Aorta (tissue), 5 donors: ENCODE data around the gene CLEC11A. TPM values are rescaled to one million over a fixed set of nuclear protein-coding genes. Genes with fewer than 3 reads are reported as not detected.

Experiments used
- ATAC-seq: fragments of 200-7000 bp; cut with Tn5 transposase; one replicate; pipeline ENCODE4 v1.9.1; 2022; ENCODE audit warnings: moderate library complexity; ENCODE audit not compliant: low FRiP score
- DNase-seq, 2 donors: peaks; one replicate each; pipeline ENCODE4 v3.0.0-alpha.2; 2020
- H3K27ac ChIP-seq, 2 donors: one replicate each; pipeline ENCODE4 v1.5.1; 2013; ENCODE audit warnings: low read length in 2 of 2, mild to moderate bottlenecking in 2 of 2, moderate library complexity in 2 of 2, control low read depth in 1 of 2, inconsistent platforms in 1 of 2, low read depth in 1 of 2
- H3K27me3 ChIP-seq, 2 donors: one replicate each; pipeline ENCODE4 v1.6.1; 2013; ENCODE audit warnings: control low read depth in 1 of 2, low read length in 1 of 2, mild to moderate bottlenecking in 1 of 2, moderate library complexity in 1 of 2; ENCODE audit not compliant: insufficient read depth in 2 of 2, control insufficient read depth in 1 of 2
- H3K36me3 ChIP-seq, 2 donors: one replicate each; pipeline ENCODE4 v1.6.1; 2013; ENCODE audit warnings: control low read depth in 1 of 2, low read length in 1 of 2, mild to moderate bottlenecking in 1 of 2; ENCODE audit not compliant: insufficient read depth in 2 of 2, control insufficient read depth in 1 of 2
- H3K4me1 ChIP-seq, 2 donors: one replicate each; pipeline ENCODE4 v1.6.1; 2013; ENCODE audit warnings: low read length in 2 of 2, control low read depth in 1 of 2, mild to moderate bottlenecking in 1 of 2, moderate library complexity in 1 of 2; ENCODE audit not compliant: insufficient read depth in 2 of 2, control insufficient read depth in 1 of 2
- H3K4me3 ChIP-seq, 2 donors: one replicate each; pipeline ENCODE4 v1.5.1; 2013; ENCODE audit warnings: low read length in 2 of 2, control low read depth in 1 of 2, mild to moderate bottlenecking in 1 of 2
- H3K9me3 ChIP-seq: one replicate; pipeline ENCODE4 v1.6.1; 2013; ENCODE audit warnings: mild to moderate bottlenecking, low read length; ENCODE audit not compliant: control insufficient read depth
- WGBS, 2 donors: extraction: QIAGEN DNeasy Blood & Tissue Kit; methylation state at CpG; one replicate each; pipeline ENCODE4 v1.1.7; 2013; 5-methylcytosine and 5-hydroxymethylcytosine counted together
- intact Hi-C, 2 donors: fragments of 100-400 bp; cut with DNase I; formaldehyde crosslinking; loops; one replicate each; pipeline versions ENCODE4 v1.14.2 to v1.15.0; 2022
- polyA plus RNA-seq, 2 donors: library from polyadenylated mRNA; stranded (reverse); fragments of 200-250 nt; gene quantifications; one replicate each; pipeline ENCODE4 v1.2.3, GENCODE V29; 2013
- total RNA-seq, 2 donors: library from RNA; stranded (reverse); fragmentation: NEBNext Ultra II Directional; extraction: Animal tissue kit (Norgen Biotek cat#: 25700); gene quantifications; one replicate each; pipeline ENCODE4 v1.2.1, GENCODE V29; 2021
- donor health status: healthy with polysubstance abuse.
- donor health status: Bipolar disorder and iron deficiency.
- donor health status: DM: no; HTN: no; CAD: no.
- donor health status: DM: no; HTN: no; CAD: no.
- donor health status: DM: yes; HTN: yes; CAD: no.

The CLEC11A gene
- total and polyA plus RNA-seq, 4 donors: 2.0 to 28.7 (median 13.0) TPM

- DNase-seq (no peak), ATAC-seq (no peak)
- no peaks in the 10 kb centered on the region for H3K36me3 ChIP-seq
- 85 to 91% methylated on average over 9 of the region's 9 CpGs for WGBS, 2 donors
- no peaks in the 10 kb centered on the region for H3K27me3 ChIP-seq
- no peak overlapping the region for H3K4me3 ChIP-seq
- intact Hi-C loops: no loop called here
- no peak overlapping the region for H3K27ac ChIP-seq
- no peaks in the 10 kb centered on the region for H3K4me1 ChIP-seq
- H3K9me3 ChIP-seq: no peaks in the 10 kb centered on the region
Observed at GRCh38 chr19:50711805-50712204, 11.4 kb upstream of the CLEC11A start.

GRCh38 chr19:50712833-50713232 lies 10.3 kb upstream of the CLEC11A start:
- no peak overlapping the region for H3K27ac ChIP-seq
- 89 to 90% methylated on average over 6 of the region's 6 CpGs for WGBS, 2 donors
- no peaks in the 10 kb centered on the region for H3K36me3 ChIP-seq
- no peak for DNase-seq
- H3K4me3 ChIP-seq: no peak overlapping the region
- ATAC-seq: no peak
- intact Hi-C loops: no loop called here
- no peaks in the 10 kb centered on the region for H3K4me1 ChIP-seq
- no peaks in the 10 kb centered on the region for H3K27me3 ChIP-seq
- no peaks in the 10 kb centered on the region for H3K9me3 ChIP-seq

- no peaks in the 10 kb centered on the region for H3K27me3 ChIP-seq
- ATAC-seq (no peak), DNase-seq (no peak)
- no peak overlapping the region for H3K27ac ChIP-seq
- intact Hi-C loops: no loop called here
- H3K4me3 ChIP-seq: no peak overlapping the region
- H3K4me1 ChIP-seq: no peaks in the 10 kb centered on the region
- 91 to 94% methylated on average over 19 to 22 of the region's 22 CpGs for WGBS, 2 donors
- H3K9me3 ChIP-seq: no peaks in the 10 kb centered on the region
- no peaks in the 10 kb centered on the region for H3K36me3 ChIP-seq
Observed at GRCh38 chr19:50713556-50714236, 9.5 kb upstream of the CLEC11A start.

- DNase-seq: no peak
- intact Hi-C loops: no loop called here
- 88 to 93% methylated on average over 35 to 39 of the region's 39 CpGs for WGBS, 2 donors
- Histone ChIP-seq H3K9me3 (no peaks in the 10 kb centered on the region), H3K4me3 (no peak overlapping the region), H3K27ac (no peak overlapping the region), H3K27me3 (no peaks in the 10 kb centered on the region), H3K4me1 (no peaks in the 10 kb centered on the region), H3K36me3 (no peaks in the 10 kb centered on the region)
- no peak for ATAC-seq
Observed at GRCh38 chr19:50716178-50717025, 6.8 kb upstream of the CLEC11A start.

GRCh38 chr19:50717026-50717723 lies 6.0 kb upstream of the CLEC11A start:
- no peak for DNase-seq
- intact Hi-C loops: no loop called here
- ATAC-seq: no peak
- no peak overlapping the region for H3K27ac ChIP-seq
- WGBS, 2 donors: 87 to 88% methylated on average over 23 of the region's 23 CpGs
- H3K36me3 ChIP-seq: no peaks in the 10 kb centered on the region
- H3K27me3 ChIP-seq: no peaks in the 10 kb centered on the region
- H3K4me3 ChIP-seq: no peak overlapping the region
- no peaks in the 10 kb centered on the region for H3K4me1 ChIP-seq
- H3K9me3 ChIP-seq: no peaks in the 10 kb centered on the region

- intact Hi-C loops: no loop called here
- Histone ChIP-seq H3K27me3 (no peaks in the 10 kb centered on the region), H3K9me3 (no peaks in the 10 kb centered on the region), H3K4me1 (no peaks in the 10 kb centered on the region), H3K4me3 (no peak overlapping the region), H3K36me3 (no peaks in the 10 kb centered on the region), H3K27ac (no peak overlapping the region)
- no peak for ATAC-seq
- DNase-seq: no peak
- 18 to 31% methylated on average over 3 to 13 of the region's 13 CpGs for WGBS, 2 donors
Observed at GRCh38 chr19:50717891-50718254, 5.3 kb upstream of the CLEC11A start.

- H3K4me1 ChIP-seq: no peaks in the 10 kb centered on the region
- 1 to 2% methylated on average over 44 to 74 of the region's 74 CpGs for WGBS, 2 donors
- no peak overlapping the region for H3K27ac ChIP-seq
- DNase-seq: no peak
- peak overlapping the region in 1 of 2 donors; percentile 3 for H3K4me3 ChIP-seq
- H3K27me3 ChIP-seq: no peaks in the 10 kb centered on the region
- H3K36me3 ChIP-seq: no peaks in the 10 kb centered on the region
- no peaks in the 10 kb centered on the region for H3K9me3 ChIP-seq
- no peak for ATAC-seq
- intact Hi-C loops: no loop called here
Observed at GRCh38 chr19:50718255-50719118, 4.7 kb upstream of the CLEC11A start.

GRCh38 chr19:50719119-50719435 lies 4.1 kb upstream of the CLEC11A start:
- ATAC-seq (no peak), DNase-seq (no peak)
- Histone ChIP-seq H3K27me3 (no peaks in the 10 kb centered on the region), H3K4me3 (no peak overlapping the region), H3K36me3 (no peaks in the 10 kb centered on the region), H3K9me3 (no peaks in the 10 kb centered on the region), H3K4me1 (no peaks in the 10 kb centered on the region), H3K27ac (no peak overlapping the region)
- intact Hi-C loops: no loop called here
- WGBS, 2 donors: 1 to 2% methylated on average over 16 to 30 of the region's 30 CpGs
